Ammon's horn (tissue), 1 donor: ENCODE data around the gene TUFM.
"Not testable (repeated sequence)": the region's sequence is repeated elsewhere in the genome, so short reads cannot be mapped to it uniquely, and the experiment has no call there.

Source experiments
- DNase-seq: peaks from one replicate; pipeline ENCODE4 v3.0.0-alpha.2; 2016; ENCODE audit warnings: low spot score

The TUFM gene

DNA sequence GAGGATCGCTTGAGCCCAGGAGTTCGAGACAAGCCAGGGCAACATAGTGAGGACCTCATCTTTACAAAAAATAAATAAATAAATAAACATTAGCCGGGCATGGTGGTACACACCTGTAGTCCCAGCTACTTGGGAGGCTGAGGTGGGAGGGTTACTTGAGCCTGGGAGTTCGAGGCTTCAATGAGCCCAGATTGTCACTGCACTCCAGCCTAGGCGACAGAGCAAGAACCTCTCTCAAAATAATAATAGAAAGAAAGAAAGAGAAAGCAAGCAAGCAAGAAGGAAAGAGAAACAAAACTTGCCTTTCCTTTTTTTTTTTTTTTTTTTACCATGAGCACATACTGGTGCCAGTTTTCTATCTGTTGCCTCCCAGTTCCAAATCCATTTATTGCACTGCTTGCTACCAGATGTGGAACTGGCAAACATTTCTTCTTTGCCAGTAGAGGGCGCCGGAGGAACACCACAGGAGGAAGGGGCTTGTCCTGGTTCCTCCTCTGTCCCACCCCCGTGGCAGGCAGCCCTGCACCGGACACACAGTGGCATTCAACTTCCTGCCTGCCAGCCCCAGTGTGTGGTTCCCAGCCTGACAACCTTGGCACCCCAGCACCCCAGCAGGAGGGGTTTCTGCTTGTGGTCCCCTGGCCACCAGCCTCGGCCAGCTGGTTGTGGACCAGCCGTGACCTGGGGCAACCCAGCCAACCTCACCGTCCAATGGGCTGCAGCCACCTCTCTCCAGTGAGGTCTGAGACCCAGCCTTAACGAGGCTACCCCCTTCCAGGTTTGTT is 43.7 kb downstream of the TUFM start:
- not testable (repeated sequence) for DNase-seq
